ENCODE measurements around the gene IRGQ.

Gene IRGQ

DNA sequence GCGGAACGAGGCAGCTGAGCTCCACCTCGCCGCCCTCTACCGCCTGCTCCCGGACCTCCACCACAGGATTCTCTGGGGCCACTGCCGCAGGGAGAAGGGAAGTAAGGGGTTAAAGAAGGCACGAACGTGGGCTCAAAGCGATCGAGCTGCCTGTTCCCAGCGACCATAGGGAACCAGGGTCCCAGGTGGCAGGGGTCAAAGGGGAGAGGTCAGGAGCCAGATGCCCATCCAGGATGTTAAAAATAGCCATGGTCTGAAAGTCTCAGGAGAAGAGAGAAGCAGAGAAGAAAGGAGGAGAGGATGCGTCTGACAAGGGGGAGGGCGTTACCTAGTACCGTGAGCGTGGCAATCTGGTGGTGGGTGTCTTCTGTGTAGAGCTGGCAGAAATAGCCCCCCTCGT lies 30.9 kb upstream of the IRGQ start:
- DNase-seq (ENCODE audit: low read depth): no peak

DNA sequence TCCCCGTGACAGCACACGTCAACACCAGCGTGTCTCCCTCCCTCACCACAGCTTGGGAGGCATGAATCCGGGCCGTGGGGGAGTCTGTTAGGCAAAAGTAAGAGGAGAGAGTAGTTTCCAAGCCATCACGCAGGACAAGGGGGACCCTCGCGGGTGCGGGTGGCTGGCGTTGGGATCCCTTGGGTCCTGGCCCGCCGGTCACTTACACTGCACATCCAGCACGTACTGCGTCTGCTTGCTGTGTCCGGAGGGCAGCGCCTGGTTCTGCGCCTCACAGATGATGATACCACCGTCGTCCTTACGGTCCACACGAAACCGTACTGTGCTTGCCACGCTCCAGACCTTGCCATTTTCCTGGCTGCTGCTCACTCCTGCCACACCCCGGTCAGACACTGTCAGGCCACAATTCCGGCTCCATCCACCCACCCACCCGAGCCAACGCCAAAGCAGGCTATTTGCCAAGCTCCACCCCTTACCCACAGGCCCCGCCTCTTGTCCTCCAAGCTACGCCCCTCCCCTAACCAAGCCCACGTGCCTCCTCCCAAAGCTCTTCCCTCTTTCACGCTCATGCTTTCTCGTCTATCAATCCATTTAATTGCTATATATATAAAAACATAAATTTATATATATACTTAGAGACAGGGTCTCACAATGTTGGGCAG lies 30.1 kb upstream of the IRGQ start:
- DNase-seq (ENCODE audit: low read depth): peak; percentile 73
- TF ChIP-seq MYC (IDR thresholded peaks at IDR 0.05; ENCODE audit: low read depth, low read length) (no peak), POLR2A (IDR thresholded peaks at IDR 0.05; ENCODE audit: extremely low read depth, insufficient read length) (no peak)
- TF ChIP-seq, protein P1, sequence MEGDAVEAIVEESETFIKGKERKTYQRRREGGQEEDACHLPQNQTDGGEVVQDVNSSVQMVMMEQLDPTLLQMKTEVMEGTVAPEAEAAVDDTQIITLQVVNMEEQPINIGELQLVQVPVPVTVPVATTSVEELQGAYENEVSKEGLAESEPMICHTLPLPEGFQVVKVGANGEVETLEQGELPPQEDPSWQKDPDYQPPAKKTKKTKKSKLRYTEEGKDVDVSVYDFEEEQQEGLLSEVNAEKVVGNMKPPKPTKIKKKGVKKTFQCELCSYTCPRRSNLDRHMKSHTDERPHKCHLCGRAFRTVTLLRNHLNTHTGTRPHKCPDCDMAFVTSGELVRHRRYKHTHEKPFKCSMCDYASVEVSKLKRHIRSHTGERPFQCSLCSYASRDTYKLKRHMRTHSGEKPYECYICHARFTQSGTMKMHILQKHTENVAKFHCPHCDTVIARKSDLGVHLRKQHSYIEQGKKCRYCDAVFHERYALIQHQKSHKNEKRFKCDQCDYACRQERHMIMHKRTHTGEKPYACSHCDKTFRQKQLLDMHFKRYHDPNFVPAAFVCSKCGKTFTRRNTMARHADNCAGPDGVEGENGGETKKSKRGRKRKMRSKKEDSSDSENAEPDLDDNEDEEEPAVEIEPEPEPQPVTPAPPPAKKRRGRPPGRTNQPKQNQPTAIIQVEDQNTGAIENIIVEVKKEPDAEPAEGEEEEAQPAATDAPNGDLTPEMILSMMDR (IDR thresholded peaks at IDR 0.05; ENCODE audit: low read depth, low read length): peak; percentile 14
- no peak overlapping the region for H3K4me3 ChIP-seq (ENCODE audit: low read depth, low read length)

More for the DNA sequence above, 30.9 kb upstream of the IRGQ start:
- no peak overlapping the region for H3K4me3 ChIP-seq (ENCODE audit: low read depth, low read length)
- TF ChIP-seq MYC (IDR thresholded peaks at IDR 0.05; ENCODE audit: low read depth, low read length) (no peak), POLR2A (IDR thresholded peaks at IDR 0.05; ENCODE audit: extremely low read depth, insufficient read length) (no peak)
- TF ChIP-seq, protein P1 (IDR thresholded peaks at IDR 0.05; ENCODE audit: low read depth, low read length): no peak
- TF ChIP-seq, protein P2, sequence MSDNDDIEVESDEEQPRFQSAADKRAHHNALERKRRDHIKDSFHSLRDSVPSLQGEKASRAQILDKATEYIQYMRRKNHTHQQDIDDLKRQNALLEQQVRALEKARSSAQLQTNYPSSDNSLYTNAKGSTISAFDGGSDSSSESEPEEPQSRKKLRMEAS (IDR thresholded peaks at IDR 0.05; ENCODE audit: low read depth, low read length): no peak

DNA sequence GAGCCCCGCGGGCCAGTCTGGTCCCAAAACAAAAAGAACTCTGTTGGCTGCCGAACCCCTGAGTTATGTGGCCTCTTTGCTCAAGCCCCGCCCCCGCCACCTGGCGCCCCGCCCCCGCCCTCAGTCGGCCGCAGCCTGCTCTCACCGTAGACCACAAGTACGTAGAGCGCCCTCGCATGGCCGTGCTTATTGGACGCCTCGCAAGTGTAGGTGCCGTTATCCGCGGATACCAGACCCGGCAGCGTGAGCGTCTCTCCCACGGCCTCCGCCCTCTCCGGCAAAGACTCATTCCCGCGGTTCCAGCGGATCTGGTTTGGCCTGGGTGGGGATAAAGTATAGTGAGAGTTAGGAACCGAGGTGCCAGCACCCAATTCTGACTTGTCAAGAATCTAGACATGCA lies 29.0 kb upstream of the IRGQ start:
- DNase-seq (ENCODE audit: low read depth): peak; percentile 65
- no peak overlapping the region for H3K4me3 ChIP-seq (ENCODE audit: low read depth, low read length)
- TF ChIP-seq, protein P2 (IDR thresholded peaks at IDR 0.05; ENCODE audit: low read depth, low read length): no peak
- TF ChIP-seq POLR2A (IDR thresholded peaks at IDR 0.05; ENCODE audit: extremely low read depth, insufficient read length): no peak
- TF ChIP-seq, protein P1 (IDR thresholded peaks at IDR 0.05; ENCODE audit: low read depth, low read length): no peak
- no peak for TF ChIP-seq MYC (IDR thresholded peaks at IDR 0.05; ENCODE audit: low read depth, low read length)

DNA sequence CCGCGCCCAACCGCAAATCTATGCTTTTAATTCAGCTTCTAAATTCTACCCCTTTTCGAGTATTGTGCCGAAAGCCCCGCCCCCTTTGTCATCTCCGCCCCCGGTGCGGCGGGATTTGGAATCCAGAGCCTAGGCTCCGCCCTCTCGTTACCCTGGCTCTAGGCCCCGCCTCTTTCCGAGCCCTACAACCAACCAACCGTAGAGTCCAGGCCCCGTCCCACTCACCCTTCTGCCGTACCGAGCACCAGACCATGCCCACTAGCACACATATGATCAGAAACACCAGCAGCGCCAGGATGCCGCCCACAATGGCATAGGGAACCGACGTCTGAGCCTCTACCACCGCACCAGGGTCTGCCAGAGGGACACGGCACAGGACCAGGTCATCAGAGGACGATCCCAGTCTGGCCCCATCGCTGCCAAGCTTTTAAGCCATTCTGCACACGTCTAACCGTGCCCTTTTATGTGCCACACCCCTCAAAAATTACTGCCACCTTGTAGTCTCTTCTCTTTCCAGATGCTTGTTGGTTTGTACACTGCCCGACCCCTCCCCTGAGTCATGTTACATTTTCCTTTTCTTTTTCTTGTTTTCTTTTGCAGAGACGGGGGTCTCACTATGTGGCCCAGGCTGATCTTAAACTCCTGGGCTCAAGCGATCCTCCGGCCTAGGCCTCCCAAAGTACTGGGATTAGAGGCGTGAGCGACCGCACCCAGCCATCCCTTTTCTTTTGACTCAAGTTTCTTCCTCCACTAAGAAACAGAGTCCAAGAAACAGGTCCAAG lies 28.1 kb upstream of the IRGQ start:
- TF ChIP-seq, protein P2 (IDR thresholded peaks at IDR 0.05; ENCODE audit: low read depth, low read length): no peak
- TF ChIP-seq MYC (IDR thresholded peaks at IDR 0.05; ENCODE audit: low read depth, low read length) (no peak), POLR2A (IDR thresholded peaks at IDR 0.05; ENCODE audit: extremely low read depth, insufficient read length) (no peak)
- TF ChIP-seq, protein P1 (IDR thresholded peaks at IDR 0.05; ENCODE audit: low read depth, low read length): no peak
- H3K4me3 ChIP-seq (ENCODE audit: low read depth, low read length): no peak overlapping the region
- DNase-seq (ENCODE audit: low read depth): no peak

DNA sequence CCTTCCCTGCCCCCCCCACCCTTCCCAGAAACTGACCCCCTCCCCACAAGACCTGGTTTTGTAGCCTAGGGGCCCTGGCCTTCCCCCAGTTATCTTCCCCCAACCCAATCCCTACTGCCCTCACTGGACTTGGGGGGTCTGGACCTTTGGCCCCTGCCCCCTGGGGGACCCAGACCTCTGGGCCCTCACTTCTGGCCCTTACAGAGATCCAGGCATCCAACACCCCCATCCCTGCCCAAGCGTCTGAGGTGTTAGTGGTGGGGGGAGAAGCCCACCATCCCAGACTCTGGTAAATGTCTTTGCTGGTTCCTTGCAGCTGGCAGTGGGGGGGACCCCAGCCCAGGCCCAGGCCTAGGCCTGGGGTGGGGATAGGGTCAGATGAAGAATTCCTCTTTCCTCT lies 27.0 kb upstream of the IRGQ start:
- no peak for DNase-seq (ENCODE audit: low read depth)
- TF ChIP-seq, protein P1 (IDR thresholded peaks at IDR 0.05; ENCODE audit: low read depth, low read length): no peak
- TF ChIP-seq POLR2A (IDR thresholded peaks at IDR 0.05; ENCODE audit: extremely low read depth, insufficient read length): no peak
- TF ChIP-seq, protein P2 (IDR thresholded peaks at IDR 0.05; ENCODE audit: low read depth, low read length): no peak
- no peak overlapping the region for H3K4me3 ChIP-seq (ENCODE audit: low read depth, low read length)
